Tibial nerve (tissue), 4 donors: ENCODE measurements around the gene MTFMT. TPM values are rescaled to one million over a fixed set of nuclear protein-coding genes. Genes with fewer than 3 reads are reported as not detected.

Experiments
- DNase-seq, 2 donors: peaks; one replicate each; pipeline ENCODE4 v3.0.0-alpha.2; 2019; ENCODE audit warnings: low spot score in 2 of 2
- H3K27ac ChIP-seq, 4 donors: fragments of 200-600 bp; sonication (generic) in 3 of 4; one replicate each; pipeline ENCODE4 v1.5.1; 2017 to 2019; ENCODE audit warnings: mild to moderate bottlenecking in 1 of 4
- H3K27me3 ChIP-seq, 2 donors: fragments of 200-600 bp; sonication (generic) in 1 of 2; one replicate each; pipeline versions ENCODE4 v1.5.1 to v1.6.0; 2017 to 2019
- H3K36me3 ChIP-seq, 3 donors: fragments of 200-600 bp; sonication (generic); one replicate each; pipeline ENCODE4 v1.5.1; 2018 to 2019
- H3K4me1 ChIP-seq, 4 donors: fragments of 200-600 bp; sonication (generic) in 3 of 4; one replicate each; pipeline ENCODE4 v1.5.1; 2017 to 2019
- H3K4me3 ChIP-seq, 4 donors: fragments of 200-600 bp; sonication (generic) in 3 of 4; one replicate each; pipeline ENCODE4 v1.5.1; 2017 to 2019; ENCODE audit warnings: mild to moderate bottlenecking in 1 of 4, moderate library complexity in 1 of 4
- H3K9me3 ChIP-seq, 4 donors: fragments of 200-600 bp; sonication (generic) in 3 of 4; one replicate each; pipeline ENCODE4 v1.5.1; 2017 to 2019
- EP300 ChIP-seq, 2 donors: sonication (generic); formaldehyde crosslinking; IDR thresholded peaks; one replicate each; pipeline ENCODE4 v1.6.1; 2017; ENCODE audit warnings: antibody characterized with exemption in 2 of 2, mild to moderate bottlenecking in 1 of 2
- POLR2A ChIP-seq, 2 donors: fragments of 450-650 bp; IDR thresholded peaks; one replicate each; pipeline ENCODE4 v1.6.1; 2017; ENCODE audit warnings: antibody characterized with exemption in 2 of 2, mild to moderate bottlenecking in 2 of 2, moderate library complexity in 2 of 2
- WGBS, 2 donors: methylation state at CpG; one replicate each; pipeline ENCODE4 v1.1.5; 2018; 5-methylcytosine and 5-hydroxymethylcytosine counted together
- total RNA-seq, 4 donors: library from RNA; depleted of rRNA; stranded (reverse); fragments of >200 nt; gene quantifications; one replicate each; pipeline ENCODE4 v1.1.0, GENCODE V29; 2016
- TF ChIP-seq, protein P1 (sequence below), 5 experiments: fragments of 200-600 bp in 3 of 5; fragments of 450-650 bp in 2 of 5; sonication (generic) in 3 of 5; IDR thresholded peaks; one replicate each; pipeline ENCODE4 v1.5.1; 2016 to 2019; ENCODE audit warnings: antibody characterized with exemption in 5 of 5, mild to moderate bottlenecking in 3 of 5, moderate library complexity in 2 of 5

Gene MTFMT
- total RNA-seq, 4 donors from 2014 or later, result 36.8 to 45.7 (median 41.2) TPM

- Histone ChIP-seq H3K27ac (no peak overlapping the region), H3K36me3 (no peaks in the 10 kb centered on the region), H3K4me3 (no peak overlapping the region), H3K4me1 (peaks cover 0 to 17% (median 2%) of the 10 kb centered on the region in 4 donors), H3K27me3 (no peaks in the 10 kb centered on the region), H3K9me3 (no peaks in the 10 kb centered on the region)
- DNase-seq, result no peak
- 92 to 96% methylated on average over 3 of the region's 3 CpGs for WGBS, 2 donors
- TF ChIP-seq, protein P1, sequence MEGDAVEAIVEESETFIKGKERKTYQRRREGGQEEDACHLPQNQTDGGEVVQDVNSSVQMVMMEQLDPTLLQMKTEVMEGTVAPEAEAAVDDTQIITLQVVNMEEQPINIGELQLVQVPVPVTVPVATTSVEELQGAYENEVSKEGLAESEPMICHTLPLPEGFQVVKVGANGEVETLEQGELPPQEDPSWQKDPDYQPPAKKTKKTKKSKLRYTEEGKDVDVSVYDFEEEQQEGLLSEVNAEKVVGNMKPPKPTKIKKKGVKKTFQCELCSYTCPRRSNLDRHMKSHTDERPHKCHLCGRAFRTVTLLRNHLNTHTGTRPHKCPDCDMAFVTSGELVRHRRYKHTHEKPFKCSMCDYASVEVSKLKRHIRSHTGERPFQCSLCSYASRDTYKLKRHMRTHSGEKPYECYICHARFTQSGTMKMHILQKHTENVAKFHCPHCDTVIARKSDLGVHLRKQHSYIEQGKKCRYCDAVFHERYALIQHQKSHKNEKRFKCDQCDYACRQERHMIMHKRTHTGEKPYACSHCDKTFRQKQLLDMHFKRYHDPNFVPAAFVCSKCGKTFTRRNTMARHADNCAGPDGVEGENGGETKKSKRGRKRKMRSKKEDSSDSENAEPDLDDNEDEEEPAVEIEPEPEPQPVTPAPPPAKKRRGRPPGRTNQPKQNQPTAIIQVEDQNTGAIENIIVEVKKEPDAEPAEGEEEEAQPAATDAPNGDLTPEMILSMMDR (IDR thresholded peaks at IDR 0.05), result no peak
- TF ChIP-seq POLR2A (IDR thresholded peaks at IDR 0.05) (no peak), EP300 (IDR thresholded peaks at IDR 0.05) (no peak)
Observed at GRCh38 chr15:65038428-65038827, 9.0 kb upstream of the MTFMT start.

GRCh38 chr15:65037309-65037708 is 7.9 kb upstream of the MTFMT start:
- Histone ChIP-seq H3K36me3 (no peaks in the 10 kb centered on the region), H3K4me3 (no peak overlapping the region), H3K9me3 (no peaks in the 10 kb centered on the region), H3K27ac (no peak overlapping the region), H3K4me1 (peaks cover 0 to 15% (median 2%) of the 10 kb centered on the region in 4 donors), H3K27me3 (no peaks in the 10 kb centered on the region)
- WGBS, 2 donors, result 90 to 95% methylated on average over 1 of the region's 1 CpG
- no peak for TF ChIP-seq POLR2A (IDR thresholded peaks at IDR 0.05)
- TF ChIP-seq EP300 (IDR thresholded peaks at IDR 0.05), result no peak
- TF ChIP-seq, protein P1 (IDR thresholded peaks at IDR 0.05), result no peak
- DNase-seq, result no peak

GRCh38 chr15:65034719-65035118 is 5.3 kb upstream of the MTFMT start:
- Histone ChIP-seq H3K4me1 (peaks cover 0 to 21% (median 2%) of the 10 kb centered on the region in 4 donors), H3K27ac (no peak overlapping the region), H3K36me3 (no peaks in the 10 kb centered on the region), H3K9me3 (no peaks in the 10 kb centered on the region), H3K27me3 (no peaks in the 10 kb centered on the region), H3K4me3 (no peak overlapping the region)
- TF ChIP-seq POLR2A (IDR thresholded peaks at IDR 0.05), result no peak
- DNase-seq, result no peak
- WGBS, 2 donors, result 90 to 93% methylated on average over 11 of the region's 11 CpGs

DNA sequence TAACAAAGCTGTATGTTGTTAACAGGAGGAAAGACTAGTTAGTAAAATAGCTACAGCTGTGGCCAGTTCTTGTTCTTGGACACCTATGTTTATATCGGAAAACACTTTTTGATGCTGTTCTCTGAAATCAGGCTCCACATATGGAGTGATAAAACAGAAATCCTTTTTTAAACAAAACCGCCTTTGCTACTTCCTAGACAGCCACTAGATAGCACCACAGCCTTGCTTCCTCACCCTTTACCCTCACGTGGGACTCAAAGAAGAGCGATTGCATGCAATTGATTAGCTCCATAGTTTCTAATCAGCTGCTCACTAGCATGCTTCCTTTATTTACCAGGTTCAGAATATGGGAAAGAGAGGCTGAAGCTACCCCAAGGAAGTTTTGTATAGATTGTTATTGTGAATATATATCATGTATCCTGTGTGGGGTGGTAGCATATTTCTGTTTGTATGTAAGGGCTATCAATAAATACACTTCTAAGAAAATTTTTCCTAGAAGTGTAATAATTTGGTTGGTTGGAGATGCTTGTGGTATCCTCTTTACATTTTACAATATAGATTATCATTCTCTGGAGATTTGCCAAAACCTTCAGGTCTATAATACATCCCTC is 4.3 kb upstream of the MTFMT start:
- Histone ChIP-seq H3K27ac (no peak overlapping the region), H3K9me3 (no peaks in the 10 kb centered on the region), H3K4me1 (peaks cover 0 to 22% (median 2%) of the 10 kb centered on the region in 4 donors), H3K4me3 (no peak overlapping the region), H3K36me3 (no peaks in the 10 kb centered on the region), H3K27me3 (no peaks in the 10 kb centered on the region)
- TF ChIP-seq EP300 (IDR thresholded peaks at IDR 0.05), result no peak
- TF ChIP-seq, protein P1 (IDR thresholded peaks at IDR 0.05), result peak; percentile 29 to 52 (median 39)
- WGBS, 2 donors, result 11 to 14% methylated on average over 4 of the region's 4 CpGs
- no peak for DNase-seq

- no peak for TF ChIP-seq POLR2A (IDR thresholded peaks at IDR 0.05)
- no peak for TF ChIP-seq EP300 (IDR thresholded peaks at IDR 0.05)
- TF ChIP-seq, protein P1 (IDR thresholded peaks at IDR 0.05), result peak; percentile 45 to 61 (median 55)
- peaks cover 0 to 29% (median 8%) of the 10 kb centered on the region in 4 donors for H3K4me1 ChIP-seq
- no peaks in the 10 kb centered on the region for H3K36me3 ChIP-seq
- no peak overlapping the region for H3K27ac ChIP-seq
- WGBS, 2 donors, result 30 to 35% methylated on average over 12 to 13 of the region's 13 CpGs
- no peak for DNase-seq
- H3K9me3 ChIP-seq, result no peaks in the 10 kb centered on the region
- no peak overlapping the region for H3K4me3 ChIP-seq
- H3K27me3 ChIP-seq, result no peaks in the 10 kb centered on the region
Observed at GRCh38 chr15:65032801-65033537, 3.5 kb upstream of the MTFMT start.
